ENCODE results near the gene LONP1. TPM values are rescaled to one million over a fixed set of nuclear protein-coding genes. Genes with fewer than 3 reads are reported as not detected.

Gene LONP1
- total RNA-seq, 1 experiment from 2014 or later, result 180 TPM

DNA sequence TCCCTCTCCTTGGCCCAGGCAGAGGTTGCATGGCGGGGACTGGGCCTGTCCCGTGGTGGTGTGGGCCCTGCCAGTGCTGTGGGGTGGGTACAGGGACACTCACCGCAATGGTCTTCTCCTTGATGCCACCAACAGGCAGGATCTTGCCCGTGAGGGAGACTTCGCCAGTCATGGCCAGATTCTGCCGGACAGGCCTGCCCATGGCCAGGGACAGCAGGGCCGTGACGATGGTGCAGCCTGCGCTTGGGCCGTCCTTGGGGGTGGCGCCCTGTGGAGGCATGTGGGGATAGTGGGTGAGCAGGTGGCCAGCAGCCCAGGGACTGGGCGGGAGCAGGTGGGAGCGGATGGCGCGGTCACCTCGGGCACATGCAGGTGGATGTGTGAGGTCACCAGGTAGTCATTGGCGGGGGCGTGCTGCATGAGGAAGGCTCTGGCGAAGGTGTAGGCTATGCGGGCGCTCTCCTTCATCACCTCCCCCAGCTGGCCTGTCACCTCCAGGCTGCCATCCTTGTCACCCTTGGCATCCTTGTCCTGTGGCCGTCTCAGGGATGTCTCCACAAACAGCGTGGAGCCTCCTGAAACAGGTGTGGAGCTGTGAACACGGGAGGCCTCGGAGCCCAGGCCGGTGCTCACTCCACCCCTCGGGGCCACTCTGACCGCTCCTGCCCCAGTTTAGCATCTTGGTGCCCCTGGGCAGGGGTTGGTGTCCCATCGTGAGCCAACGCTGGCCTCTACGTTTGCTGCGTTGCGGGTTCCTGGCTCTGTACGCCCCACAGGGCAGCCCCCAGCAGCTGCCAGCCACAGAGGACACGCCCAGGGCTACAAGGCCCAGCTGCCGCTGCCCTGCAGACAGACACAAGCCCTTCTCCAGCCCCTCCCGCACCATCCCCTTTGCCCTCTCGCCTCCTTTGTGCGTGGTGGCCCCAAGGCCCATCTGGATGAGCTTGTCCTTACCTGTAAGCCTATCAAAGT is 26.5 kb downstream of the LONP1 start:
- no peak for DNase-seq (ENCODE audit: low read depth, low spot score)
- H3K4me1 ChIP-seq (ENCODE audit: control insufficient read depth in 1 of 2, insufficient read depth in 2 of 2, low read length in 2 of 2), result peaks cover 4 to 28% of the 10 kb centered on the region in 2 experiments; a peak in 3 of 4 replicates
- intact Hi-C loops (cut with micrococcal nuclease), result no loop called here
- H3K27me3 ChIP-seq (ENCODE audit: insufficient read depth, low read length), result no peaks in the 10 kb centered on the region
- ChIA-PET POLR2A (no interaction called here), RAD21 (ENCODE audit: low non-redundant PET in 1 of 2, low total read pairs in 2 of 2, uncharacterized antibody in 2 of 2, unreplicated experiment in 2 of 2) (no interaction called here), CTCF (no interaction called here)
- no peak overlapping the region for H3K4me2 ChIP-seq (ENCODE audit: low read length)
- BruUV-seq (replicated peaks), result no TSS peak
- peak overlapping the region; percentile 100; the same call in 1 of the 2 replicates for H3K9ac ChIP-seq (ENCODE audit: low read length)
- peak overlapping the region; percentile 93 for H3K27ac ChIP-seq (ENCODE audit: low read depth, low read length)
- H3K9me3 ChIP-seq (ENCODE audit: control insufficient read depth in 1 of 2, insufficient read depth in 1 of 2, low read depth in 1 of 2, low read length in 2 of 2), result no peaks in the 10 kb centered on the region
- peaks cover 17% of the 10 kb centered on the region; the same call in 1 of the 2 replicates for H4K20me1 ChIP-seq (ENCODE audit: insufficient read depth)
- peaks cover 60% of the 10 kb centered on the region for H3K79me2 ChIP-seq (ENCODE audit: insufficient read depth, low read length)
- H2AFZ ChIP-seq (ENCODE audit: low read depth, low read length, poor library complexity, severe bottlenecking), result no peak overlapping the region
- no peaks in the 10 kb centered on the region for H3K9me2 ChIP-seq (ENCODE audit: insufficient read depth)
- no peak overlapping the region for H3K4me3 ChIP-seq (replicated peaks in 1 of 2; ENCODE audit: low read depth in 1 of 2, low read length in 2 of 2)
- no peak for TF ChIP-seq CTCF (IDR thresholded peaks at IDR 0.05 in 2 of 3, conservative IDR thresholded peaks at IDR 0.05 in 1 of 3; ENCODE audit: borderline replicate concordance in 1 of 3, insufficient read depth in 1 of 3, low read depth in 2 of 3, low read length in 2 of 3)
- peak; percentile 7; the same call in 1 of the 2 replicates for TF ChIP-seq POLR2AphosphoS5 (IDR thresholded peaks at IDR 0.05; ENCODE audit: low read depth, low read length)
- peak; percentile 1; the same call in 1 of the 2 replicates for ATAC-seq
- H3K36me3 ChIP-seq (ENCODE audit: control insufficient read depth in 1 of 2, insufficient read depth in 2 of 2, low read length in 2 of 2), result peaks cover 16 to 59% of the 10 kb centered on the region in 2 experiments; a peak in 3 of 4 replicates

DNA sequence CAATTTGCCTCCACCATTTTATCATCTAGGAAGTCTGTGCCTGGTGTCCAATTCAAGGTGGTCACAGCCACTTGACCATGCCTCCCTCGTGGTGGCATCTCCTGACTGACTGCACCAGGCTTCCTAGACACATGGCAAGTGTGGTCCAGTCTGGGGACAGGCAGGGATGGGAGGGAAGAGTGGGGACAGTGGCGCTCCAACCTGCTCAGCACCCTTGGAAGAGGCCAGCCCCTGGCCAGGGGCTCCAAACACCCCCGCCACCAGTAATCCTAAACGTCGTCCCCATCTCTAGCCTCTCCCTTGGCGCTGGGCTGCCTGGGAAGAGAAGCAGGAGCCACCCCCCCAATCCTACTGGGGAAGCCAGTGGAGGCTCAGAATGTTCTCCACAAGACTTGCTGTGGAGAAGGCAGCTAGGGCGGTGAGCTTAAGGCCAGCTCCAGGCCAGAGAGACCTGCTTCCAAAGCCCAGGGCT is 27.2 kb downstream of the LONP1 start:
- BruUV-seq (replicated peaks), result no TSS peak
- H3K4me2 ChIP-seq (ENCODE audit: low read length), result peak overlapping the region; percentile 92
- TF ChIP-seq TCF7L2 (IDR thresholded peaks at IDR 0.05; ENCODE audit: borderline replicate concordance, extremely low read depth, insufficient read depth, insufficient read length), result no peak
- TF ChIP-seq POLR2AphosphoS5 (IDR thresholded peaks at IDR 0.05; ENCODE audit: low read depth, low read length), result no peak; the same call in 1 of the 2 replicates
- no peak for TF ChIP-seq EZH2phosphoT487 (IDR thresholded peaks at IDR 0.05; ENCODE audit: borderline replicate concordance)
- TF ChIP-seq SP1 (IDR thresholded peaks at IDR 0.05; ENCODE audit: low read depth), result no peak
- no peak for TF ChIP-seq JUND (IDR thresholded peaks at IDR 0.05)
- no peak for TF ChIP-seq SIN3A (IDR thresholded peaks at IDR 0.05; ENCODE audit: low read depth)
- TF ChIP-seq ATF3 (IDR thresholded peaks at IDR 0.05), result no peak
- TF ChIP-seq, protein P1, sequence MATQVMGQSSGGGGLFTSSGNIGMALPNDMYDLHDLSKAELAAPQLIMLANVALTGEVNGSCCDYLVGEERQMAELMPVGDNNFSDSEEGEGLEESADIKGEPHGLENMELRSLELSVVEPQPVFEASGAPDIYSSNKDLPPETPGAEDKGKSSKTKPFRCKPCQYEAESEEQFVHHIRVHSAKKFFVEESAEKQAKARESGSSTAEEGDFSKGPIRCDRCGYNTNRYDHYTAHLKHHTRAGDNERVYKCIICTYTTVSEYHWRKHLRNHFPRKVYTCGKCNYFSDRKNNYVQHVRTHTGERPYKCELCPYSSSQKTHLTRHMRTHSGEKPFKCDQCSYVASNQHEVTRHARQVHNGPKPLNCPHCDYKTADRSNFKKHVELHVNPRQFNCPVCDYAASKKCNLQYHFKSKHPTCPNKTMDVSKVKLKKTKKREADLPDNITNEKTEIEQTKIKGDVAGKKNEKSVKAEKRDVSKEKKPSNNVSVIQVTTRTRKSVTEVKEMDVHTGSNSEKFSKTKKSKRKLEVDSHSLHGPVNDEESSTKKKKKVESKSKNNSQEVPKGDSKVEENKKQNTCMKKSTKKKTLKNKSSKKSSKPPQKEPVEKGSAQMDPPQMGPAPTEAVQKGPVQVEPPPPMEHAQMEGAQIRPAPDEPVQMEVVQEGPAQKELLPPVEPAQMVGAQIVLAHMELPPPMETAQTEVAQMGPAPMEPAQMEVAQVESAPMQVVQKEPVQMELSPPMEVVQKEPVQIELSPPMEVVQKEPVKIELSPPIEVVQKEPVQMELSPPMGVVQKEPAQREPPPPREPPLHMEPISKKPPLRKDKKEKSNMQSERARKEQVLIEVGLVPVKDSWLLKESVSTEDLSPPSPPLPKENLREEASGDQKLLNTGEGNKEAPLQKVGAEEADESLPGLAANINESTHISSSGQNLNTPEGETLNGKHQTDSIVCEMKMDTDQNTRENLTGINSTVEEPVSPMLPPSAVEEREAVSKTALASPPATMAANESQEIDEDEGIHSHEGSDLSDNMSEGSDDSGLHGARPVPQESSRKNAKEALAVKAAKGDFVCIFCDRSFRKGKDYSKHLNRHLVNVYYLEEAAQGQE (IDR thresholded peaks at IDR 0.05; ENCODE audit: low read depth), result no peak
- no peak for TF ChIP-seq SRF (IDR thresholded peaks at IDR 0.05; ENCODE audit: low read depth)
- no peak for TF ChIP-seq YY1 (IDR thresholded peaks at IDR 0.05; ENCODE audit: extremely low read depth, insufficient replicate concordance, low read depth, low read length)

More for the DNA sequence above, 27.2 kb downstream of the LONP1 start:
- H3K9me2 ChIP-seq (ENCODE audit: insufficient read depth), result no peaks in the 10 kb centered on the region
- intact Hi-C loops (cut with micrococcal nuclease), result no loop called here
- CTCF ChIA-PET, result no interaction called here
- peak overlapping the region; percentile 93 for H3K27ac ChIP-seq (ENCODE audit: low read depth, low read length)
- H4K20me1 ChIP-seq (ENCODE audit: insufficient read depth), result peaks cover 17% of the 10 kb centered on the region; the same call in 1 of the 2 replicates
- H3K4me1 ChIP-seq (ENCODE audit: control insufficient read depth in 1 of 2, insufficient read depth in 2 of 2, low read length in 2 of 2), result peaks cover 4 to 29% of the 10 kb centered on the region in 2 experiments; a peak in 3 of 4 replicates
- H3K36me3 ChIP-seq (ENCODE audit: control insufficient read depth in 1 of 2, insufficient read depth in 2 of 2, low read length in 2 of 2), result peaks cover 13 to 58% of the 10 kb centered on the region in 2 experiments; a peak in 3 of 4 replicates
- peaks cover 57% of the 10 kb centered on the region for H3K79me2 ChIP-seq (ENCODE audit: insufficient read depth, low read length)
- no peaks in the 10 kb centered on the region for H3K27me3 ChIP-seq (ENCODE audit: insufficient read depth, low read length)
- no peak overlapping the region for H3K4me3 ChIP-seq (replicated peaks in 1 of 2; ENCODE audit: low read depth in 1 of 2, low read length in 2 of 2)
- peak overlapping the region; percentile 100; the same call in 1 of the 2 replicates for H3K9ac ChIP-seq (ENCODE audit: low read length)
- DNase-seq (ENCODE audit: low read depth, low spot score) (no peak), ATAC-seq (no peak; the same call in 1 of the 2 replicates)
- POLR2A ChIA-PET, result no interaction called here
- H2AFZ ChIP-seq (ENCODE audit: low read depth, low read length, poor library complexity, severe bottlenecking), result no peak overlapping the region
- RAD21 ChIA-PET (ENCODE audit: low non-redundant PET in 1 of 2, low total read pairs in 2 of 2, uncharacterized antibody in 2 of 2, unreplicated experiment in 2 of 2), result no interaction called here
- H3K9me3 ChIP-seq (ENCODE audit: control insufficient read depth in 1 of 2, insufficient read depth in 1 of 2, low read depth in 1 of 2, low read length in 2 of 2), result no peaks in the 10 kb centered on the region
